NCI-H524 (cell line): Measurements from ENCODE around the gene PACS2.

Experiments used
- DNase-seq, 2 experiments: peaks; one replicate each; lab custom pipeline; 2025; lab: John Stamatoyannopoulos, UW

The PACS2 gene

GRCh38 chr14:105369653-105370040 lies 55.1 kb downstream of the PACS2 start:
- DNase-seq, result no peak

GRCh38 chr14:105374389-105374788 lies 59.8 kb downstream of the PACS2 start:
- DNase-seq, result no peak

- no peak for DNase-seq
Measured at GRCh38 chr14:105375635-105376057, 61.1 kb downstream of the PACS2 start.

GRCh38 chr14:105376521-105377440 lies 62.2 kb downstream of the PACS2 start:
- DNase-seq, result no peak

- DNase-seq, result no peak
Measured at GRCh38 chr14:105377555-105378182, 63.1 kb downstream of the PACS2 start.

- DNase-seq, result no peak
Measured at GRCh38 chr14:105378199-105378598, 63.7 kb downstream of the PACS2 start.

GRCh38 chr14:105378873-105379685 lies 64.5 kb downstream of the PACS2 start:
- no peak for DNase-seq

- no peak for DNase-seq
Measured at GRCh38 chr14:105379946-105380345, 65.4 kb downstream of the PACS2 start.

GRCh38 chr14:105380756-105381155 lies 66.2 kb downstream of the PACS2 start:
- DNase-seq, result no peak

- DNase-seq, result no peak
Measured at GRCh38 chr14:105381446-105382342, 67.1 kb downstream of the PACS2 start.

- no peak for DNase-seq
Measured at GRCh38 chr14:105382343-105383082, 68.0 kb downstream of the PACS2 start.

- no peak for DNase-seq
Measured at GRCh38 chr14:105383083-105383730, 68.7 kb downstream of the PACS2 start.

- DNase-seq, result no peak
Measured at GRCh38 chr14:105384041-105384557, 69.6 kb downstream of the PACS2 start.

GRCh38 chr14:105384605-105385321 lies 70.2 kb downstream of the PACS2 start:
- DNase-seq, result no peak

GRCh38 chr14:105385322-105385637 lies 70.7 kb downstream of the PACS2 start:
- no peak for DNase-seq

GRCh38 chr14:105385698-105386365 lies 71.3 kb downstream of the PACS2 start:
- DNase-seq, result no peak

- no peak for DNase-seq
Measured at GRCh38 chr14:105386581-105387529, 72.3 kb downstream of the PACS2 start.

- DNase-seq, result peak; percentile 63 to 82
Measured at GRCh38 chr14:105387530-105387922, 73.0 kb downstream of the PACS2 start.
